ENCODE measurements around the gene RBM20.

DNA sequence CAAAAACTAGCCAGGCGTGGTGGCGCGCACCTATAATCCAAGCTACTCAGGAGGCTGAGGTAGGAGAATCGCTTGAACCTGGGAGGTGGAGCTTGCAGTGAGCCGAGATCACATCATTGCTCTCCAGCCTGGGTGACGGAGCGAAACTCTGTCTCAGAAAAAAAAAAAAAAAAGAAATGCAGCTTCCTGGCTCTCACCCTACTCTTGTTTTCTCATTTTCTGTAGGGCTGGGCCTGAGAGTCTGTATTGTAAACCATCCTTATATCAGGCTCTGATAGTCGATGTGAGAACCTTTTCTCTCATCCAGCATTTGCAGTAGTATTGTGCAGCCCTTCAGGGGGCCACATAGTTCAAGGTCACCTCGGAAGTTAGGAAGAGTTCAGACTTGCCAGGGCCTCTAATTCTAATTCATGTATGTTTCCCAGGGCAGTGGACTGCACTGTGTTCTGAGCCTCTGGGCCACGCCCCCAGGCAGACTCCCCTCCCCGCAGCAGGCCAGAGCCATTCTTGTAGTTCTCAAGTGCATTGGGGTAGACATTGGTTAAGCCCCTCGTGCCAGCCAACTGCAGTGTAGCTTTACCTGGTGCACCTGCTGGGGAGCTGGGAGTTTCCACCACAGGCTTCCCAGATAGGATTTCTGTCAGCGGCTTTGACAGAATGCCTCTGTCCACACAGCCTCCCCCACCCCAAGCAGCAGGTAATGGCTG is 189.3 kb downstream of the RBM20 start:
- TF ChIP-seq, protein P1, sequence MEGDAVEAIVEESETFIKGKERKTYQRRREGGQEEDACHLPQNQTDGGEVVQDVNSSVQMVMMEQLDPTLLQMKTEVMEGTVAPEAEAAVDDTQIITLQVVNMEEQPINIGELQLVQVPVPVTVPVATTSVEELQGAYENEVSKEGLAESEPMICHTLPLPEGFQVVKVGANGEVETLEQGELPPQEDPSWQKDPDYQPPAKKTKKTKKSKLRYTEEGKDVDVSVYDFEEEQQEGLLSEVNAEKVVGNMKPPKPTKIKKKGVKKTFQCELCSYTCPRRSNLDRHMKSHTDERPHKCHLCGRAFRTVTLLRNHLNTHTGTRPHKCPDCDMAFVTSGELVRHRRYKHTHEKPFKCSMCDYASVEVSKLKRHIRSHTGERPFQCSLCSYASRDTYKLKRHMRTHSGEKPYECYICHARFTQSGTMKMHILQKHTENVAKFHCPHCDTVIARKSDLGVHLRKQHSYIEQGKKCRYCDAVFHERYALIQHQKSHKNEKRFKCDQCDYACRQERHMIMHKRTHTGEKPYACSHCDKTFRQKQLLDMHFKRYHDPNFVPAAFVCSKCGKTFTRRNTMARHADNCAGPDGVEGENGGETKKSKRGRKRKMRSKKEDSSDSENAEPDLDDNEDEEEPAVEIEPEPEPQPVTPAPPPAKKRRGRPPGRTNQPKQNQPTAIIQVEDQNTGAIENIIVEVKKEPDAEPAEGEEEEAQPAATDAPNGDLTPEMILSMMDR (IDR thresholded peaks at IDR 0.05) = no peak
- TF ChIP-seq, protein P2, sequence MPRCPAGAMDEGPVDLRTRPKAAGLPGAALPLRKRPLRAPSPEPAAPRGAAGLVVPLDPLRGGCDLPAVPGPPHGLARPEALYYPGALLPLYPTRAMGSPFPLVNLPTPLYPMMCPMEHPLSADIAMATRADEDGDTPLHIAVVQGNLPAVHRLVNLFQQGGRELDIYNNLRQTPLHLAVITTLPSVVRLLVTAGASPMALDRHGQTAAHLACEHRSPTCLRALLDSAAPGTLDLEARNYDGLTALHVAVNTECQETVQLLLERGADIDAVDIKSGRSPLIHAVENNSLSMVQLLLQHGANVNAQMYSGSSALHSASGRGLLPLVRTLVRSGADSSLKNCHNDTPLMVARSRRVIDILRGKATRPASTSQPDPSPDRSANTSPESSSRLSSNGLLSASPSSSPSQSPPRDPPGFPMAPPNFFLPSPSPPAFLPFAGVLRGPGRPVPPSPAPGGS (IDR thresholded peaks at IDR 0.05) = no peak
- TF ChIP-seq SREBF2 (IDR thresholded peaks at IDR 0.05) = no peak
- no peak for TF ChIP-seq CBX8 (IDR thresholded peaks at IDR 0.05)
- TF ChIP-seq, protein P3, sequence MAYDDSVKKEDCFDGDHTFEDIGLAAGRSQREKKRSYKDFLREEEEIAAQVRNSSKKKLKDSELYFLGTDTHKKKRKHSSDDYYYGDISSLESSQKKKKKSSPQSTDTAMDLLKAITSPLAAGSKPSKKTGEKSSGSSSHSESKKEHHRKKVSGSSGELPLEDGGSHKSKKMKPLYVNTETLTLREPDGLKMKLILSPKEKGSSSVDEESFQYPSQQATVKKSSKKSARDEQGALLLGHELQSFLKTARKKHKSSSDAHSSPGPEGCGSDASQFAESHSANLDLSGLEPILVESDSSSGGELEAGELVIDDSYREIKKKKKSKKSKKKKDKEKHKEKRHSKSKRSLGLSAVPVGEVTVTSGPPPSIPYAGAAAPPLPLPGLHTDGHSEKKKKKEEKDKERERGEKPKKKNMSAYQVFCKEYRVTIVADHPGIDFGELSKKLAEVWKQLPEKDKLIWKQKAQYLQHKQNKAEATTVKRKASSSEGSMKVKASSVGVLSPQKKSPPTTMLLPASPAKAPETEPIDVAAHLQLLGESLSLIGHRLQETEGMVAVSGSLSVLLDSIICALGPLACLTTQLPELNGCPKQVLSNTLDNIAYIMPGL (CRISPR knock-in tag; IDR thresholded peaks at IDR 0.05; ENCODE audit: borderline replicate concordance) = no peak

Measured in A549 (cell line).